ENCODE measurements around the gene ACER3.

DNA sequence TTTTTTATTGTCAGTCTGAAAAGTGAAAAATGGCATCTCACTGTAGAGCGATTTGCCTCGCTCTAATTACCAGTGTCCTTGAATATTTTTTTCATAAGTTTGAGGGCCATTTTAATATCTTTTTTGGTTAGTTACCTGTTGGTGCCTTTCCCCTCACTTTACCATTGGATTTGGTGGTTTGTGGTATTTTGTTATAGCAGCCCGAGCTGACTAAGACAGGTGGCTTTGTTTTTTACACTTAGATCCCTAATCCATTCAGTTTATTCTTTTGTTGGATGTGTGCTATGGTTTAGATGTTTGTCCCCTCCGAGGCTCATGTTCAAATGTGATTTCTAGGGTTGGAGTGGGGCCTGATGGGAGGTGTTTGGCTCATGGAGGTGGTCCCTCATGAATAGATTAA is 199.5 kb downstream of the ACER3 start:
- TF ChIP-seq, protein P1, sequence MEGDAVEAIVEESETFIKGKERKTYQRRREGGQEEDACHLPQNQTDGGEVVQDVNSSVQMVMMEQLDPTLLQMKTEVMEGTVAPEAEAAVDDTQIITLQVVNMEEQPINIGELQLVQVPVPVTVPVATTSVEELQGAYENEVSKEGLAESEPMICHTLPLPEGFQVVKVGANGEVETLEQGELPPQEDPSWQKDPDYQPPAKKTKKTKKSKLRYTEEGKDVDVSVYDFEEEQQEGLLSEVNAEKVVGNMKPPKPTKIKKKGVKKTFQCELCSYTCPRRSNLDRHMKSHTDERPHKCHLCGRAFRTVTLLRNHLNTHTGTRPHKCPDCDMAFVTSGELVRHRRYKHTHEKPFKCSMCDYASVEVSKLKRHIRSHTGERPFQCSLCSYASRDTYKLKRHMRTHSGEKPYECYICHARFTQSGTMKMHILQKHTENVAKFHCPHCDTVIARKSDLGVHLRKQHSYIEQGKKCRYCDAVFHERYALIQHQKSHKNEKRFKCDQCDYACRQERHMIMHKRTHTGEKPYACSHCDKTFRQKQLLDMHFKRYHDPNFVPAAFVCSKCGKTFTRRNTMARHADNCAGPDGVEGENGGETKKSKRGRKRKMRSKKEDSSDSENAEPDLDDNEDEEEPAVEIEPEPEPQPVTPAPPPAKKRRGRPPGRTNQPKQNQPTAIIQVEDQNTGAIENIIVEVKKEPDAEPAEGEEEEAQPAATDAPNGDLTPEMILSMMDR (IDR thresholded peaks at IDR 0.05), result no peak
- TF ChIP-seq POLR2A (IDR thresholded peaks at IDR 0.05), result no peak

All from gastroesophageal sphincter (tissue), 3 donors.